NB4 (cell line): ENCODE data around the gene ACIN1.

Experiments
- CTCF ChIP-seq: IDR thresholded peaks from one replicate; pipeline ENCODE4 v1.5.1; 2012; ENCODE audit warnings: low read depth, low read length
- MAX ChIP-seq: IDR thresholded peaks from 2 replicates; pipeline ENCODE4 v1.6.1; 2011; ENCODE audit warnings: low read depth, low read length

DNA sequence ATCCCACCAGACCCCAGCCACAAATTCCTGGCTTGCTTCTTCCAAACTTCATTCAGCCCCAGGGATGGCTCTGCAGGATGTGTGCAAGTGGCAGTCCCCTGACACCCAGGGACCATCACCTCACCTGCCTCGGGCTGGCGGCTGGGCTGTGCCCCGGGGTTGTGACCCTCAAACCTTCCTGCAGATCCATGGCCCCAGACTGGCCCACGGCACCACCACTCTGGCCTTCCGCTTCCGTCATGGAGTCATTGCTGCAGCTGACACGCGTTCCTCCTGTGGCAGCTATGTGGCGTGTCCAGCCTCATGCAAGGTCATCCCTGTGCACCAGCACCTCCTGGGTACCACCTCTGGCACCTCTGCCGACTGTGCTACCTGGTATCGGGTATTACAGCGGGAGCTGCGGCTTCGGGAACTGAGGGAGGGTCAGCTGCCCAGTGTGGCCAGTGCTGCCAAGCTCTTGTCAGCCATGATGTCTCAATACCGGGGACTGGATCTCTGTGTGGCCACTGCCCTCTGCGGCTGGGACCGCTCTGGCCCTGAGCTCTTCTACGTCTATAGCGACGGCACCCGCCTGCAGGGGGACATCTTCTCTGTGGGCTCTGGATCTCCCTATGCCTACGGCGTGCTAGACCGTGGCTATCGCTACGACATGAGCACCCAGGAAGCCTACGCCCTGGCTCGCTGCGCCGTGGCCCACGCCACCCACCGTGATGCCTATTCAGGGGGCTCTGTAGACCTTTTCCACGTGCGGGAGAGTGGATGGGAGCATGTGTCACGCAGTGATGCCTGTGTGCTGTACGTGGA is 52.6 kb downstream of the ACIN1 start, which contains the start of gene PSMB11:
- TF ChIP-seq CTCF = no peak
- TF ChIP-seq MAX = no peak
